Measurements from ENCODE around the gene MYO5B.

- no peak for TF ChIP-seq CTCF (conservative IDR thresholded peaks at IDR 0.05; ENCODE audit: low read depth, low read length)
- no peak for TF ChIP-seq RFX5 (IDR thresholded peaks at IDR 0.05; ENCODE audit: low read depth, low read length)
- TF ChIP-seq RCOR1 (IDR thresholded peaks at IDR 0.05; ENCODE audit: insufficient replicate concordance, low read length): no peak
- no peak for TF ChIP-seq MAZ (IDR thresholded peaks at IDR 0.05; ENCODE audit: borderline replicate concordance, low read depth, low read length)
- no peak for TF ChIP-seq USF2 (IDR thresholded peaks at IDR 0.05; ENCODE audit: low read depth, low read length)
- no peak for TF ChIP-seq POLR2A (IDR thresholded peaks at IDR 0.05; ENCODE audit: low read depth, low read length)
- no peak for TF ChIP-seq CHD1 (IDR thresholded peaks at IDR 0.05; ENCODE audit: low read depth, low read length)
- no peak for TF ChIP-seq MXI1 (IDR thresholded peaks at IDR 0.05; ENCODE audit: borderline replicate concordance, low read depth, low read length)
- TF ChIP-seq MAFK (IDR thresholded peaks at IDR 0.05; ENCODE audit: low read depth, low read length): no peak
- no peak for TF ChIP-seq CEBPB (IDR thresholded peaks at IDR 0.05; ENCODE audit: low read depth, low read length)
- no peak for TF ChIP-seq FOS (IDR thresholded peaks at IDR 0.05; ENCODE audit: low read depth, low read length)
- no peak for TF ChIP-seq RAD21 (IDR thresholded peaks at IDR 0.05; ENCODE audit: low read length)
- TF ChIP-seq BHLHE40 (IDR thresholded peaks at IDR 0.05; ENCODE audit: low read depth, low read length): no peak
- TF ChIP-seq SMC3 (IDR thresholded peaks at IDR 0.05; ENCODE audit: low read depth, low read length): no peak
These were observed 134.1 kb downstream of the MYO5B start for GRCh38 chr18:50060822-50061221.

Measured in IMR-90 (cell line).